OCI-LY7 (cell line): ENCODE measurements around the gene MLLT3. TPM values are rescaled to one million over a fixed set of nuclear protein-coding genes. Genes with fewer than 3 reads are reported as not detected.

Experiments used
- BruUV-seq: library from RNA; stranded (reverse); fragments of 400-500 nt; replicated peaks from 2 replicates; lab custom pipeline; 2021; lab: Mats Ljungman, UMichigan
- CTCF ChIA-PET: fragments of 300-600 bp; sonication (Branson Sonifier 250); formaldehyde crosslinking; loops from one replicate; lab custom pipeline; 2022; ENCODE audit warnings: antibody characterized with exemption; ENCODE audit not compliant: unreplicated experiment; lab: Charles Lee
- POLR2A ChIA-PET: fragments of 300-600 bp; sonication (Branson Sonifier 250); formaldehyde crosslinking; loops from one replicate; lab custom pipeline; 2022; ENCODE audit warnings: antibody characterized with exemption; lab: Charles Lee
- DNase-seq: peaks from one replicate; pipeline ENCODE4 v3.0.0-alpha.2; 2015; ENCODE audit warnings: low spot score
- H2AFZ ChIP-seq: fragments of 200-600 bp; sonication (generic), shearing (Covaris generic); 2 replicates; pipeline ENCODE4 v1.6.1; 2014; ENCODE audit warnings: mild to moderate bottlenecking, antibody characterized with exemption, low read length, moderate library complexity
- H3K27ac ChIP-seq: fragments of 200-600 bp; sonication (generic); 2 replicates; pipeline ENCODE4 v1.5.1; 2014; ENCODE audit warnings: mixed run types, low read depth, mild to moderate bottlenecking, moderate library complexity, low read length, inconsistent platforms; ENCODE audit not compliant: poor library complexity, severe bottlenecking
- H3K36me3 ChIP-seq: fragments of 200-600 bp; sonication (generic); 2 replicates; pipeline ENCODE4 v1.6.1; 2014; ENCODE audit warnings: mild to moderate bottlenecking, antibody characterized with exemption, low read length, moderate library complexity, mixed read lengths; ENCODE audit not compliant: insufficient read depth
- H3K4me1 ChIP-seq: fragments of 200-600 bp; sonication (generic); 2 replicates; pipeline ENCODE4 v1.5.1; 2014; ENCODE audit warnings: mild to moderate bottlenecking, low read length; ENCODE audit not compliant: insufficient read depth, poor library complexity, severe bottlenecking
- H3K4me2 ChIP-seq: fragments of 200-600 bp; sonication (generic); 2 replicates; pipeline ENCODE4 v1.6.1; 2014; ENCODE audit warnings: mild to moderate bottlenecking, low read length
- H3K4me3 ChIP-seq: fragments of 200-600 bp; sonication (generic); 2 replicates; pipeline ENCODE4 v1.5.1; 2014; ENCODE audit warnings: mild to moderate bottlenecking, low read depth, low read length; ENCODE audit not compliant: poor library complexity, severe bottlenecking
- H3K79me2 ChIP-seq: fragments of 200-600 bp; sonication (generic); 2 replicates; pipeline ENCODE4 v1.6.1; 2016; ENCODE audit warnings: low read depth, mild to moderate bottlenecking, low read length, moderate library complexity, mixed read lengths; ENCODE audit not compliant: insufficient read depth
- H3K9me2 ChIP-seq: fragments of 200-600 bp; sonication (generic); 2 replicates; pipeline ENCODE4 v1.6.1; 2016; ENCODE audit warnings: mild to moderate bottlenecking, low read length, mixed read lengths; ENCODE audit not compliant: insufficient read depth
- H3K9me3 ChIP-seq: fragments of 200-600 bp; sonication (generic); 2 replicates; pipeline ENCODE4 v1.6.1; 2014; ENCODE audit warnings: mild to moderate bottlenecking, mixed run types, low read length, mixed read lengths
- H4K20me1 ChIP-seq: fragments of 200-600 bp; sonication (generic); 2 replicates; pipeline ENCODE4 v1.6.1; 2014; ENCODE audit warnings: mild to moderate bottlenecking, antibody characterized with exemption, low read length, moderate library complexity, mixed read lengths; ENCODE audit not compliant: insufficient read depth
- CTCF ChIP-seq: fragments of 200-600 bp; sonication (generic); conservative IDR thresholded peaks from 2 replicates; pipeline ENCODE4 v1.5.1; 2014; ENCODE audit warnings: mild to moderate bottlenecking, antibody characterized with exemption, low read length, moderate library complexity, mixed read lengths
- EZH2phosphoT487 ChIP-seq: fragments of 200-600 bp; sonication (generic); IDR thresholded peaks from 2 replicates; pipeline ENCODE4 v1.6.1; 2018; ENCODE audit warnings: low read depth, borderline replicate concordance, mild to moderate bottlenecking, mixed run types, antibody characterized with exemption, low read length, moderate library complexity, mixed read lengths
- intact Hi-C: fragments of 100-400 bp; cut with micrococcal nuclease; formaldehyde crosslinking; loops from one replicate; pipeline ENCODE4 v1.10.0; 2022; ENCODE audit not compliant: unreplicated experiment
- total RNA-seq, 2 experiments: library from RNA; depleted of rRNA in 1 of 2; stranded (reverse); fragments of >200 nt in 1 of 2; shearing (Covaris generic) in 1 of 2; gene quantifications; 2 replicates each; pipeline ENCODE4 v1.2.3, GENCODE V29; 2014 to 2022

The MLLT3 gene
- total RNA-seq, 2 experiments from 2014 or later: 7.1 to 9.9 TPM

GRCh38 chr9:20405078-20405477, 217.2 kb downstream of the MLLT3 start:
- Histone ChIP-seq H3K9me2 (no peaks in the 10 kb centered on the region), H3K79me2 (no peaks in the 10 kb centered on the region), H3K27ac (no peak overlapping the region), H3K4me3 (no peak overlapping the region), H3K4me2 (no peak overlapping the region), H2AFZ (no peak overlapping the region), H4K20me1 (no peaks in the 10 kb centered on the region), H3K36me3 (no peaks in the 10 kb centered on the region), H3K9me3 (no peaks in the 10 kb centered on the region), H3K4me1 (no peaks in the 10 kb centered on the region)
- no peak for DNase-seq
- intact Hi-C loops: no loop called here
- TF ChIP-seq CTCF (no peak), EZH2phosphoT487 (no peak)
- no TSS peak for BruUV-seq
- CTCF ChIA-PET: interaction anchor here (0.6 kb wide), 1 partner anchor 30 kb away, joined by 3 read pairs; no protein-coding TSS in a partner anchor
- POLR2A ChIA-PET: no interaction called here

GRCh38 chr9:20404192-20404813, 218.0 kb downstream of the MLLT3 start:
- Histone ChIP-seq H2AFZ (no peak overlapping the region), H3K4me1 (no peaks in the 10 kb centered on the region), H3K9me2 (no peaks in the 10 kb centered on the region), H3K9me3 (no peaks in the 10 kb centered on the region), H3K27ac (no peak overlapping the region), H4K20me1 (no peaks in the 10 kb centered on the region), H3K36me3 (no peaks in the 10 kb centered on the region), H3K79me2 (no peaks in the 10 kb centered on the region), H3K4me2 (no peak overlapping the region), H3K4me3 (no peak overlapping the region)
- intact Hi-C loops: no loop called here
- ChIA-PET POLR2A (interaction anchor here (0.6 to 0.8 kb wide), 2 partner anchors 9 to 464 kb away, joined by 3 to 4 read pairs; no protein-coding TSS in a partner anchor), CTCF (interaction anchor here (0.6 kb wide), 1 partner anchor 29 kb away, joined by 3 read pairs; no protein-coding TSS in a partner anchor)
- DNase-seq: no peak
- TF ChIP-seq EZH2phosphoT487 (no peak), CTCF (no peak)
- BruUV-seq: no TSS peak

GRCh38 chr9:20403346-20403745, 219.0 kb downstream of the MLLT3 start:
- Histone ChIP-seq H3K27ac (no peak overlapping the region), H3K4me3 (no peak overlapping the region), H3K79me2 (no peaks in the 10 kb centered on the region), H3K4me2 (no peak overlapping the region), H2AFZ (no peak overlapping the region), H3K36me3 (no peaks in the 10 kb centered on the region), H3K4me1 (no peaks in the 10 kb centered on the region), H4K20me1 (no peaks in the 10 kb centered on the region), H3K9me2 (no peaks in the 10 kb centered on the region), H3K9me3 (no peaks in the 10 kb centered on the region)
- ChIA-PET CTCF (no interaction called here), POLR2A (no interaction called here)
- TF ChIP-seq CTCF: no peak
- no peak for TF ChIP-seq EZH2phosphoT487
- intact Hi-C loops: no loop called here
- no peak for DNase-seq
- no TSS peak for BruUV-seq
